Measurements from ENCODE around the gene ARHGAP25.

Gene ARHGAP25

GRCh38 chr2:68744366-68744912 lies 9.8 kb downstream of the ARHGAP25 start:
- DNase-seq = no peak

DNA sequence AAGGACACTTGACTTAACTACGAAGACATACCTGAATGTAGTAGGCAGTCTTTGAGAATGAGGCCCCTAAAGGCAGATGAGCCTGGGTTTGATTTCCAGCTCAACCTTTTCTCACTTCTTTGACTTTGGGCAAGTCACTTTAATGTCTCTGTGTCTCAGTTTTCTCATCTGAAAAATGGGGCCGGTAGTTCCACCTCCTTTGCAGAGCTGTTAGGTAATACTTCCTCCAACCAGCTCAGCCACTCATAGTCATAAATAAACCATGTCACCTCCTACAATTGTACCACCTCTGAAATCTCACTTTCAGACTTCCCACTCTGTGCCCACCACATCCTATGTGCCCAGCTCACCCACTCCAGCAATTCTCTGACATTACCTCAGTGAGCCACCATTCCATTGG lies 10.4 kb downstream of the ARHGAP25 start:
- DNase-seq = no peak

DNA sequence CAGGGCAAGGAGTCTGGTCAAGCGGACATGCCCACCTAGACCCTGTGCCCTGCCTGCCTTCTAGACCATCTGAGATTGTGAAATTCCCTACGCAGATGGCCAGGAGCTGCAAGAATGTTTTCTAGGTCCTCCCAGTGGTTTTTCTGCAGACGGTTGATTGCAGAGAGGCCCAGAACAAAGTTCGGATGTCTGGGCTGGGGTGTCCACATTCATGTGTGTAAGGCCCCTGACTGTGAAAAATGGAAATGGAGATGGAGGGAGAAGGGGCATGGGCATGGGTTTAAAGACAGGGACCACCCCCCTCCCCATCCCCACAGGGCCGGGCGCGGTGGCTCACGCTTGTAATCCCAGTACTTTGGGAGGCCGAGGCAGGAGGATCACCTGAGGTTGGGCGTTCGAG lies 11.8 kb downstream of the ARHGAP25 start:
- no peak for DNase-seq

- no peak for DNase-seq
These were observed 12.8 kb downstream of the ARHGAP25 start for GRCh38 chr2:68747413-68747812.

GRCh38 chr2:68747900-68748299 lies 13.3 kb downstream of the ARHGAP25 start:
- DNase-seq = no peak

DNA sequence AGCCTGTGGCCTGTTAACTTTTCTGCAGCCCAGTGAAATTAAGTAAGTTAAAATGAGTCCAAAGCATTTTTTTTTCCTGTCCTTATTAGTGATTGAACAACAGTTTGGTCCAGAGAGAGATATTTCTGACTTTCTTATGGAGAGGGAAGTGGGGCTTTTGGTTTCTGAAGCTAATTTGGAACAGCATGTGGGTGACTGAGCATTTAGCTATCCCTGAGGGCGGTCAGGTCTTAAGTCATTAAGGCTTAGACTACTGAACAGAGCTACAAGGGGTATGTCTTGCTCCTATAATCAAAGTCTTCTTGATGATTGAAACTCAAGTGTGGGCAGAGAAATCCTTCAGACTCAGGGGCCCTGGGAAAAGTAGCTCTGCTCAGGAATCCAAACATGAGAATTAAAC lies 14.0 kb downstream of the ARHGAP25 start:
- no peak for DNase-seq

DNA sequence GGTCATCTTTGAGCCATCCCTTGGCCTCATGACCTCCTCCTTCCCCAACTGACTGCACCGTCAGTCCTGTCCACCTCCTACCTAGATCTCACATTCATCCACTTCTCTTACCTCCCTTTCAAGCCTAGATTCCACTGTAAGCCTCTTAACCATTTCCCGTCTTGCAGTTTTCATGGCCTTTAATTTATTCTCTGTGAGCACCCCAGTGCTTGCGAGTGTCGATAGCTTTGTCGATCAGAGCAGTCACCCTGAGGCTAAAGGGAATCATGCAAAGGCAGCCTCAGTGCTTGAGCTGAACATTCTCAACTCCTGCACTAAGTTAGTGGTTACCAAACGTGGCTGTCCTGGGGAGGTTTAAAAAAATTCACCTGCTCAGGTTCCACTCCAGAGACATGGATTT lies 14.7 kb downstream of the ARHGAP25 start:
- no peak for DNase-seq

DNA sequence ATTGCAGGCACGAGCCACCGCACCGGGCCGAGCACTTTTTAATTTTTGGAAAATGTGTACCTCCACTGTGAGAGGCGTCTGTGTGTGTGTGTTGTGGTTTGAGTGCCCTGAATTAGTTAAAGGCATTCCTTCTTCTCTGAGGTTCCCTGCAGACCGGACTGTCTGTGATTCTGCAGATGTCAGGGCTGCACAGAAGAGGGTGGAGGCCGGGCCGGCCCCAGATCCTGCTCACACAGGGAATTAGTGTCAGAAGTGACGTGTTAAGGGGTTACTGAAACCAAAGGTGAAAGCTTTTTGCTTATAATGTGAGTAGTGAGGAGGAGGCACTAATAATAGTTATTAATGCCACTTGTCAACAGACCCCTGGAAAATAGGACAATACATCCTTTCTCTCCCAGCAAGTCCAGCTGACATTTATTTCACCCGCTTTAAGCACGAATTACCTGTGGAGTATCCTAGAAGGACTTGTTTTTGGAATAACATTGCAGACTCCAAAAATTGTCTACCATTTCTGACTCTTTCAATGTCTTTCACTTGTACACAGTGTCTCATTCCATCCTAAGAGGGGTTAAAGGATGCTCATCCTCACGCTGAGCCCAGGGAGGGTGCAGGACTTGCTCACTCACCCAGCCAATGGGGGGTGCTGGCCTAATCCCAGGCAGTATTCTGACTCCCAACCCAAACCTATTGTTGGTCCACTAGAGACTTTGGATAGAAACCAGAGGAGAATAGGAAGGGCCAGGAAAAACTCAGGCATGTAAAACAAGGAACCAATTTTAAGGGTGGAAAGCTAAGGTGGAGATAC lies 16.2 kb downstream of the ARHGAP25 start:
- no peak for DNase-seq

GRCh38 chr2:68751397-68752339 lies 17.1 kb downstream of the ARHGAP25 start:
- peak; percentile 70 for DNase-seq

DNA sequence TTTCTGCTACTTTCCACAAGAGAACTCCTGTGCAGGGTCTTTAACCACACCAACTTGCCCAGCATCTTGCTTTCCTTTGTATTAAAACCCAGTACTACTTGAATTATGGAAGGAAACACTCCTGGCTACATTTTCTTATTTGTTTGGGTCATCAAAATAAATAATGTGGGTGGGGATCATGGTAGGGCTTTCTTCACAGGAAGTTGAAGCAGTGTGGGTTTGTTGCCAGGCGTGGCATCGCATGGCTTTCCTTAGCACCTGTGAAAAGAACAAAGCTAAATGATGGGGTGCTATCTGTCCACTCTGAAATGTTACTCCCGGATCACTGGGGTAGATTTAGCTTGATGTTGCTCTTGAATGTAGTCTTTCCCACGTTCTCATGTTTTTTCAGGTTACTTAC lies 18.7 kb downstream of the ARHGAP25 start:
- DNase-seq = no peak

DNA sequence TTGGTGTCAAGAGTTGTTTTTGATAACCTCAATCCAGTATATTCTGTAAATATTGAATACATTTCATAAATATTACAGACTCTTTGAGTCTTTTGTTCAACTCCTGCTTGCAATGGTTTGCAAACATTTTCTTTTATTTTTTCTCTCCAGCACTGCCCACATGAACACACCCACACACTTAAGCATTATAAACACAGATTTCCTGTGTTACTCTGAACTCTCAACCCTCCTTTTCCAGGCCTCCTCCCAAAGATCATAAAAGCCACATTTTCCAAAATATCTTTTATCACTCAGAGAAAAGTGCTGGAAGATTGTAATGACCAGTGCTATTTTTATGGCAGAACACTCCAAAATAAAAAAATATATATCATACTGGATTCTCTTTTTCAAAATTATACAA lies 20.5 kb downstream of the ARHGAP25 start:
- DNase-seq = no peak

DNA sequence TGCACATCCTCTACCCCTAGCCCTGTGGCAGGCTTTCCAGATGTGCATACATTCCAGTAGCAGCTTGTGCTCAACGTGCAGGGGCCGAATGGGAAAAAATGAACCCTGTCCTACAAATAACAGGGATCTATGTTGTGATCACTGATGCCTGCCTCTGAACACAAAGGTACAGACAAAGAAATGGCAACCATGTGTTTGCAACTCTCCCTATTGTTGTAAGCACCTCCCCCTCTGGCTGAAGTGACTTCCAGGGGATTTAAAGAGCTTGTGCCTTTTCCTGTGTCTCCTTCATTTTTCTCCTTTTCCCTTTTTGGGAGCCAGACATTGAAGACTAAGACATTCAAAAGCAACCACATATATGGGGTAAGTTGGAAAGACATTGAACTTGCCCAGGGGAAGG lies 21.6 kb downstream of the ARHGAP25 start:
- no peak for DNase-seq

DNA sequence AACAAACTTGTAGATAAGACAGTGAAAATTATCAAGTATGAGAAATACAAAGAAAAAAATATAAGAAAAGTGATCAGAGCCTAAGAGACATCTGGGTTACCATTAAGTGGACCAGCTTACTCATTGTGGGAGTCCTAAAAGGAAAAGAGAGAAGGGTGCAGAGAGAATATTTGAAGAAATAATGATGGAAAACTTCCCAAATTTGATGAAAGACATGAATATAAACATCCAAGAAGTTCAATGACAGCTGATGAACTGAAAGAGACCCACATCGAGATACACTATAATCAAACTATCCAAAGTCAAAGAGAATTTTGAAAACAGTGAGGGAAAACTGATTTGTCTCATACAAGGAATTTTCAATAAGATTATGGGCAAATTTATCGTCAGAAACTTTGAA lies 22.5 kb downstream of the ARHGAP25 start:
- DNase-seq = no peak

- no peak for DNase-seq
These were observed 27.5 kb downstream of the ARHGAP25 start for GRCh38 chr2:68762100-68762499.

DNA sequence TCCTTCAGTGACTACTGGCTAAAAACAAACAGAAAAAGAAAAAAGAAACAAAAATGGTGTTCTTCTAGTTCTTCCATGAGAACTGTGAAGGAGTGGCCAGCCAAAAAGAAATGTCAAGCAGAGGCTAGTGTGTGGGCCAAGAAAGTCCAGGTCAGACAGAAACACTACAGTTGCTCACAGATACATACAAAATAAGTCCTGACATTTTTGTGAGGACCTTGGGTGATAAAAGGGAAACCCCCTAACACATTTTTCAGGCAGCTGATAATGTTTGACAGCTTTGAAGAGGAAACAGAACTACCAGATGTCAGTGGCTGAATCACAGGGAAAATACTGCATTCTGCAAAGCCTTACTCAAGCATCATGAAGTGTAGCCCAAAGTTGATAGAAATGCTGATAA lies 28.1 kb downstream of the ARHGAP25 start:
- no peak for DNase-seq

DNA sequence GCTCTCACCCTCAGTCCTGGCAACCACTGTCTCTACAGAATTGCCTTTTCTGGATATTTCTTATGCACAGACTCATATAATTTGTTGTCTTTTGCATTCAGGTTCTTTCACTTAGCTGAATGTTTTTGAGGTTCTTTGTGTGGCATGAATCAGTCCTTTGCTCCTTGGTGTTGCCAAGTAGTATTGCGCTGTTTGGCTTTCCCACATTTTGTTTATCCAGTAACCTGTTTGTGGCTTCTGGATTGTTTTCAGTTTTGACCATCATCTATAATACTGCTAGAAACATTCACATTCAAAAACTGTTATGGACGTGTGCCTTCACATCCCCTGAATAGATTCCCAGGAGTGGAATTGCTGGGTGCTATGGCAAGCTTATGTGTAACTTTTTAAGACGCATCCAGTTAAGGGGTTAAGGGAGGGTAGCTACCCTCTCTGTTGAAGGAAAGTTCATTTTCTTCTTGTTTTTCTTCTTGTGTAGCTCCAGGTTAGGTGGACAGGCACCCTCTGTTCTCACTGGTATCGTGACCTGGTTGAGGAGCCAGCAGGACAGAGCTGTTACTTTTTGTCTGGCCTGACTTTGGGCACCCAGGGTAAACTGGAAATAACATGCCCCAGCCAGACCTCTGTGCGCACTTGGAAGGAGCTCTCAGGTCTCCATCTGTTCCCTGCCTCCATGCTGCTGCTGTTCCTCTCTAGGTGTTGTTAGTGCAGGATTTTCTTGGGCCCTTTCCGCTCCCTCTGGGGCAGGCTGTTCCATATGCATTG lies 29.6 kb downstream of the ARHGAP25 start:
- no peak for DNase-seq

GRCh38 chr2:68764806-68765311 lies 30.2 kb downstream of the ARHGAP25 start:
- DNase-seq = no peak

DNA sequence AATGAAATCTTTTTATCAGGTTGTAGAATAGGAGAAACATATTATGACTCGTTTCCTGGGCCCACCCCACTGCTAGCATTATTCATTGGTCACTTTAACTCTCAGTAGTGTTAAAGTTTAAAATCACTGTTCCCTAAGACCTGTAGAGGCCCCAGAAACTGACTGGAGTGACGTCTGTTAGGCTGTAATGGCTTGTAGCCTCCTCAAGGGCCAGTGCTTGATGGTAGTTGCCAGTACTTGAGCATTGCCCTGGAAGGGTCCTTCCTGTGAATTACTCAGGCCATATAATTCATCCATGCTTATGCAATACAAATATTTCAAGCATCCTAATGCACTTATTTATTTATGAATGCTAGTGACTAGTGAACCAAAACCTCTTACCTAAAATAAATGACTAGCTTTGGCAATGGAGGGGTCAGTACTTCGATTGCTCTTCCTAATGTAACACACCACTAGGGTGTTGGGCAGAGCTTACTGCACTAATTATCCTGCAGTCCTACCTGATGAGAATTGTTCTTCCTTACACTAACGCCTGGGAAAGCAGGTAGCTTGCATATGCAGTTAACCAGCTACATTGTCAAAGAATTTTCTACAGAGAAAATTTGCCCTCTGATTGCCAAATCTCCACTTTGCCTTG lies 31.2 kb downstream of the ARHGAP25 start:
- no peak for DNase-seq

DNA sequence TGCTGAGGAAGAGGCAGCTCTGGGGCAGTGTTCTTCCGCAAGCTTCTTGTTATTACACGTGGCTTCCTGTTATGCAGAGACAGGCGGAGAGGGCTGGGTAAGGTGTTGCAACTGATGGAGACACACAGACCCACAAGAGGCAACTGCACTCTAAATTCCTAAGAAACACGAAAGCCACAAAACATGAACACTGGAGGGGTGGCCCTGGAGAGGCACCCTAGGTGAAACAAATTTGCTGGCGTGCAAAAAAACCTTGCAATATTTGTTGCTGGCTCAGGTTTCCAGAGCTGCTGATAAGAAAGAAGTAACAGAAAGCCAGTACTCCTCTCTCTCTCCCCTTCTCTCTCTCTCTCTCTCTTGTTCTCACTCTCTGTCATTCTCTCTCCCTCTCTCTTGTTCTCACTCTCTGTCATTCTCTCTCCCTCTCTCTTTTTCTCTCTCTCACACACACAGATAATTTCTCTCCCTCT lies 31.8 kb downstream of the ARHGAP25 start:
- no peak for DNase-seq

DNA sequence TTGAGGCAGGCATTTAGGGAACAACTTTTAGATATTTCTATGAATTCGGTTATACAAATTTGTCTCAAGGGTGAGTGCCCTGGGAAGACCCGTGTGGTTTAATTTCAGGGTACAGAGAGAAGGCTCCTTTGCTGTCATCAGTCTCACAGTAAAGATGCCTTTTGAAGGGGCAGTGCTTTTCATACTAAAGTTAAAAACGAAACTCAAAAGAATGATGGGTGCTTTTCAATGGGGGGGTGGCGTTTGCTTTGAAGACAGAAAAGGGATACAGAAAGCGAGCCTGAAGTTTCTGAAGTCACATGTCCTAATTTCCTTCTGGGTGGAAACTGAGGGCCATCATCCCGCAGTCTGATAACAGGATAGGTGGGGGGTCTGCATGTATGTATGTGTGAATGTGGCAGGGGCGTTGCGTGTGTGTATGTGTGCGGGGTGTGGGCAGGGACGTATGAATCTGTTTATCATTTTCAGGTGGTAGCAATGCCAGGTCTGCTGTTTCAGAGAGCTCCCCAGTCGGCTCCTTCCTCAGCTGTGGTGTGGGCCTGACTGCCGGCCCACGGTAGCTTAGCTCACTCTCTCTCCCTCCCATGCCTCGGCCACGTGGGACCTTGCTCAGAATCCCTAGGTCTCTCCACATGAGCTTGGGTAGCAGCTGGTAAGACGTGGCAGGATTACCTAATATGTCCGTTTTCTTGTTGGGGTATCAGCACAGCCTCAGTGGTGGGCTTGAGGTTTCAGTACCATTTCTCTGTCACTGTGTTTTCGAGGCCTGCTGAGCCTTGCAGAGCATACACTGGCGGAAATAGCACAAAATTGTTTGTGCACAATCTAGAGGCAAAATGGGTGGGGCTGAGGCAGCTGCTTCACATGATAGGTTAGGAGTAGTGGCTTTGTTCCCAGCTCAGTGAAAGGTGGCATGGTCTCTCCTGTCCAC lies 32.7 kb downstream of the ARHGAP25 start:
- peak; percentile 82 for DNase-seq

- DNase-seq = peak; percentile 82
These were observed 33.4 kb downstream of the ARHGAP25 start for GRCh38 chr2:68767996-68768395.

All from NCI-H2029 treated with DMSO at 0.1 percent for 48 hours (cell line).